Right lung (tissue), 5 donors: ENCODE measurements around the gene EMCN. TPM values are rescaled to one million over a fixed set of nuclear protein-coding genes. Genes with fewer than 3 reads are reported as not detected.

ENCODE experiments used
- DNase-seq, 2 donors: peaks; one replicate each; pipeline ENCODE4 v3.0.0-alpha.2; 2013
- polyA plus RNA-seq, 5 donors: library from polyadenylated mRNA; unstranded; fragments of 120-200 nt; gene quantifications; one replicate each; pipeline versions ENCODE4 v1.2.1 to v1.2.3, GENCODE V29; 2013; ENCODE audit warnings: inconsistent platforms in 1 of 5, low replicate concordance in 1 of 5; ENCODE audit not compliant: insufficient read length in 5 of 5, insufficient read depth in 1 of 5

EMCN gene
- polyA plus RNA-seq, 5 donors: 35.4 to 43.2 (median 38.3) TPM

DNA sequence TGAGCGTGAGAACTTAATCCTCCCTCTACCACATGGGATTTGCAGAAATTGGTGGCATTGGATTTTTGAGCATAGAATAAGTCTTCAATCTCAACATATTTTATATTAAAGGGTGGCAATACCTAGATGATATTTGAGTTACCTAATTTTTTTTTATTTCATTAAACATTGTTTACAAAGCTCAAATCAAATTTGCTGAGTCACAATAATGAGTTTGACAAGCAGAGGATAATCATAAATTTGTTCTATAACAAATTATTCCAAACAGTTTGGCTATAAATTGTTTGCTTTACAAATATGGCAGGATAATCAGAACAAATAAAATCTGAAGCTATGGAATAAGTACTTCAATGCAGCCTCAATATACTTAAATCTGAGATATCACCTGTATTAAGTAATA is 22.7 kb downstream of the EMCN start:
- no peak for DNase-seq

DNA sequence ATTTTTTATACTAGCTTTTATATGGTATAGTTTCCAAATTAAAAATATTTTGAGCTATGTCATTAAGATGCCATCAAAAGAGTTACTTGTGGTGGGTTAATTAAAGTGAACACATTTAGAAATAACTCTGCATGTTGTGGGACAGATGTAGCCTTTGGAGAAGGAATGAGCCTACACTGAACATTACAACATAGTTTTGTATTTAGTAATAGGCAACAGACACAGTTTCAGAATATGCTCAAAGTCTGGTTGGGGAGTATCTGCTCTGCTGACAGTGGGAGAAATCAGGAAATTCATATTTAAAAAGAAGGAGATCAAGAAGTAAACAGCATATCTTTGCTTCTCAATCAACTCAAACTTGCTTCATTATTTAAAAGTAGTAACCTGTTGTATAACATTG is 23.7 kb downstream of the EMCN start:
- DNase-seq: no peak

DNA sequence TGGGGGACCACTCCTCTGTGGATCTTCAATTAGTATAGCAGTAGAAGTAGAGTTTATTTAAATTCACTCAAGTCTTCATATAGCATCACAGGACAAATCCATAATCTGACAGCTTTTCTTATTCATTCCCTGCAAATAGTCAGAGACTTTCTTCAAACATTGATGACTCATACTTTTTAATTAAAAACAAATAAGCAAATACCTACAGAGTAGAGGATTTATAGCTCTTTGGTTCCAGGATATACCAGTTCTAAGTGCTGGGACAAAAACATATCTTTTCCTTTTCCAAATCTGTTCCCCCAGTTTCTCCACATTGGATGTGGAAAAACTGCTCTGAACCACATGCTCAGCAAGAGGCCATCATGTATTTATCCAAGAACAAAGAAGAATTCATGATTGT is 24.1 kb downstream of the EMCN start:
- DNase-seq: no peak

DNA sequence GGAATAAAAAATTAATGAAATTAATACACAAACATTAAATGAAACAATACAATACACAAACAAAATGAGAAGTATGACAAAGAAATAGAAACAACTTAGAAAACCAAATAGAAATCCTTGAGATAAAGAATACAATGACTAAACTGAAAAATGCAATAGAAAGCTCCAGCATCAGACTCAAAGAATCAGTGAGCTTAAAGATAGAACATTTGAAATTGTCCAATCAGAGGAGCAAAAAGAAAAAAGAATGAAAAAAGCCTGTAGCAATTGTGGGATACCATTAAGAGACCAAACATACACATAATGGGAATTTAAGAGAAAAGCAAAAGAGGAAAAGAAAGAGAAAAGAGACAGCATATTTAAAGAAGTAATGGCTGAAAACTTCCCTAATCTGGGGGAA is 25.7 kb downstream of the EMCN start:
- DNase-seq: no peak

DNA sequence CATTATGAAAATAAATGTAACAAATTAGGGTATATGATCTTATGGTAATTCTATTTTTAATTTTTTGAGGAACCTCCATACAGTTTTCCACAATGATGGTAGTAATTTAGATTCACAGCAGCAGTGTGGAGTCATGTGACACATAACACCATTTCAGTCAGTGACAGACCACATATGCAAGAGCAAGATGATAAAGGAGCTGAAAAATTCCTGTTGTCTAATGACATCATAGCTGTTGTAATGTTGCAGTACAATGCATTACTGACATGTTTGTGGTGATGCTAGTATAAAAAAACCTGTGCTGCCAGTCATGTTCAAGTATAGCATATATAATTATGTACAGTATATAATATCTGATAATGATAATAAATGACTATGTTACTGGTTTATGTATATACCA is 28.5 kb downstream of the EMCN start:
- no peak for DNase-seq

DNA sequence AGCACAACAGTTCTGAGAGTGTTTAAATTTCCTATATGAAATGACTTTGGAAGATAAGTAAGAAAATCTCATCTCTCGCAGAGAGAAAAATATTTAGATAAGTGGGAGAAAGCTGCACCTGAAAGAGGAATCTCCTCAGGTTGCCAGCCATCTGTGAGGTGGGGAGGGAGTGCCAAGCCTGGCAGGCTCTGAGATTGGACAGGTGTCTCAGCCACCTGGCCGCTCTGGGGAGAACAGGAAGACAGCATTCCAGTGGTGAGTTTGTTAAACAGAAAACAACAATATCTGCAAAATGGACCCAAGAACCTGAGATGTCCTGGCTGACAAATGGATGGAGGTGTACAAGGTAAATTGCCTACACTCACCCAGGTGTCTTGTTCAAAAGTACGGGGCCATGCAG is 31.3 kb downstream of the EMCN start:
- no peak for DNase-seq

DNA sequence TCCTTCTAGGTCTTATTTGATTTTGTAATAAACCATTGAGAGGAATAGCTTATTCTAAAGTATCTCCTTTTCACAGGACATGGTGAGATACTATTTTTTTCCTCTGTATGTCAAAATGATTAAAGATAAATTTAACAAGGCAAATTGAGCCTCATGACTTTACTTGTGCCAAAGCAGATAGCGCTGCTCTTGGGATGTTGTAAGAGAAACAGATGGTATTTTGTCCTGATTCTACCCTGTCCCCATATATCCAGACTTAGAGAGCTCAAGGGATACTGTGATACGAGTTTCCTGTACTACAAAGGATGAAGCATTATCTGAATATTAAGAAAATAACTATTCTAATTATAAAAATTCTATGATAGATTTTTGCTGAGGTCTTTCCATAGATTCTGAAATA is 34.0 kb downstream of the EMCN start:
- no peak for DNase-seq

DNA sequence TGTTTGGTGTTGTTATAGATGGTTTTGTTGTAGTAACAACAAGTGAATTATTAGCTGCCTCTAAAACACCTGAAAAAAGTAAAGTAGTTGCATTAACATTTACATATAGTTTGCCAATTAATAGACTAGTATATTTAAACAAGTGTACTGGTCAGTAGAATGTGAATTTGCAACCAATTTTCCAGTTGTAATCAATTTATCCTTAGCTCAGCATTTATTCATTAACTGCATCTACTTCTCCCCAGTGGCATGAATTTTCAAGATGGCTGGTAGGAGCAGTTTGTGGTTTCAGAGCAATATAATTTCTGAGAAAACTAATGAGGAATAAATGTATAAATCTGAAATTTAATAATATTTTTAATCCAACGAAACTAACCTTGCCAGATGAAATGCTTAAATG is 37.9 kb downstream of the EMCN start:
- DNase-seq: no peak

DNA sequence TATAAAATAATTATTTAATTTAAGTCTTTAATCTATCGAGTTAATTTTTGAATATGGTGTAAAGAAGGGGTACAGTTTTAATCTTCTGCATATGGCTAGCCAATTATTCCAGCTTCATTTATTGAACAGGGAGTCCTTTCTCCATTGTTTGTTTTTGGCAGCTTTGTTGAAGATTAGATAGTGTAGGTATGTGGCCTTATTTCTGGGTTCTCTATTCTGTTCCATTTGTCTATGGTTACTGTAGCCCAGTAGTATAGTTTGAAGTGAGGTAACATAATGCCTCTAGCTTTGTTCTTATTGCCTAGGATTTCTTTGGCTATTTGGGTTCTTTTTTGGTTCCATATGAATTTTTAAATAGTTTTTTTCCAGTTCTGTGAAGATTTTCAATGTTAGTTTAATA is 48.3 kb downstream of the EMCN start:
- no peak for DNase-seq

DNA sequence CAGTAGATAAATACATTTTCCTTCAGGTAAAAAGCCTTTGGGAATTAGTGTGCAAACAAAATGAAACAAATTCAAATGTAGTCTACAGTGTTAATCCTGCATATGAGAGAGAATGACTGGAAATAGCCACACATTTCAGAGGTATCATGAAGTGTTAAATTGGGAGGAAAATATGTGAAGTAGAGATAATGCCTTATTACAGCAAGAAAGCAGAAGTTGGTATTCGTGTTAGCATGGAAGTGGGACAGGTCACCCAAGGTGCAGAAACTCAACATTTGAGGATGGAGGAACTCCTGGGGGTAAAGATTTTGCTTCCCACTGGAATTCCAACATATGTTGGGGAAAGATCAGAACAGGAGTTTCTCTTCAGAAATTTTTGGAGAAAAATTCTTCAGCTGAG is 51.3 kb downstream of the EMCN start:
- DNase-seq: no peak

DNA sequence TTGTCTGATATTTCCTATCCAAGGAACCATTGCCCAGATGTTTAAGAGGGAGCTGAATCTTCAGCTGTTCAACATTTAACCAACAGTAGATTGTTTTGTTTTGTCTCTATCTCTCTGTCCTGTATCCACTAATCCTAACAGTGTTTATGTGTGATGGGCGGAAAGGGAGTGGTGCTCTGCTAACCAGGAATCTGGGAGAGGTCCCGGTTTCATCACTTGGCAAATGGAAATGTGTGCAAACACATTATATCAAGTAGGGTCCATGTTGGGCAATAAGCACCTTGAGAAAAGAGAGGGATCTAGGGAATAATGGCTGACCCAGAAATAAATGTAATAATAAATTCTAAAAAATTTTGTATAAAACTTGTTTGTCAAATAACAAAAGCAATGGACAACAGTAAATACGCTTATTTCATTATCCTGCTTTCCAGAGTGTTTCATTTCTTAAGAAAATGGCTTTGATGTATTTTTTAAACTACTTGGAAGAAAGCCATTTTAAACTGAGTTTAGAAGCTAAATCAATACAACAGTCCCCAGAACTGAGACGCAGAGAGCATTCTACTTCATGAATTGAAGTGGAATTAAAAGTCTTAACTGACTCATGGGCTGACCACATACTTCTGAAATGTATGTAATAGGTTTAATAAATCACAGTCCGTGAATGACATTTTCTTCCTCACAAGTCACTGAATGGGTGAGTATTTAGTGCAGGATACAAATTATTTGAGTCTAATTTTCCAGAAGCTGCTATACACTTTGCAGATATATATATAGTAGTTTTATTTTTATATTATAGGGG is 55.8 kb downstream of the EMCN start:
- no peak for DNase-seq

DNA sequence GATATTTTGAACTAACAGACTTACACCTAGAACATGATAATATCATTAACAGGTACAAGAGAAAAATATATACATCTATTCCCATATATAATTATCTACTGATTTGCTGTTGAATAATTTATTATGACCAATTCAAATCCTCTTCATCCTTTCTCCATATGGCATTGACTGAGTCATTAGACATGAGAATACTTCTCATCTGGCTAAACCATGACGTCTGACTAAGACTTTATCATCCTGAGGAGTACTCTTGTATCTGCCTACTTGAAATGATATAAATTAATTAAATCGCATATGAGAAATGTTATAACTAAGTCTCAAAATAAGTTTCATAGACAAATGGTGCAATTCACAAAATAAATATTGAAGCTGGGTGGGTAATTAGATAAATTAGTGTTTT is 67.4 kb downstream of the EMCN start:
- no peak for DNase-seq

DNA sequence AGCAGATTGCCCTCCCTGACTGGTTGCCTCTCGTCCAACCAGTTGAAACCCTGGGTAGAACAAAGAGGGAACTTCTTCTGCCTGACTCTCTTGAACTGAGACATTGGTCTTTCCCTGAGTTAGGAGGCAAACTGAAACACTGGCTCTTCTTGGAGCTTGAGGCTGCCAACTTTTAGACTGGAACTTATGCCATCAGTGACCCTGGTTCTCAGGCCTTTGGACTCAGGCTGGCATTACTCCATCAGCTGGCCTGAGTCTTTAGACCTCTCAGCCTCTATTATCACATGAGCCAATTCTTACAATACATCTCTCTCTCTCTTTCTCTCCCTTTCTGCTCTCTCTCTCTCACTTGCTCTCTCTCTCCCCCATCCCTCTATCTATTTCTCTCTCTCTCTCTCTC is 86.4 kb downstream of the EMCN start:
- DNase-seq: no peak

DNA sequence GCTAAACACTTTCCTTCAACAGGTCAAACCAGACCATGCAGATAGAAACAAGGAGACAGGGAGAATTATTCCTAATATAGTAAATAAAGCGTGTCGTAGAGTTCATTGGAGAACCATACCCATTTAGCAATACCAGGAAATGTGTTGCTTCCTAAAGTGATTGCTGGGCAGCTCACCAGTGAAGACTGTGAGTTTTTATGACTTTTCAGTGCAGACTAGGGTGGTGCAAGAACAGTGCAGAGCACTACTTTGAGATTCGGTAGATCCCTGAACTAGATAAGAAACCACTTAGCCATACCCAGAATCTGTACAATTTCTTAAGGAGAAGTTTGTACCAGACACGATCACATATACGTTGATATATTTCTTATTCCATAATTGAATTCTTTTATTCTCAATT is 87.4 kb downstream of the EMCN start:
- no peak for DNase-seq

DNA sequence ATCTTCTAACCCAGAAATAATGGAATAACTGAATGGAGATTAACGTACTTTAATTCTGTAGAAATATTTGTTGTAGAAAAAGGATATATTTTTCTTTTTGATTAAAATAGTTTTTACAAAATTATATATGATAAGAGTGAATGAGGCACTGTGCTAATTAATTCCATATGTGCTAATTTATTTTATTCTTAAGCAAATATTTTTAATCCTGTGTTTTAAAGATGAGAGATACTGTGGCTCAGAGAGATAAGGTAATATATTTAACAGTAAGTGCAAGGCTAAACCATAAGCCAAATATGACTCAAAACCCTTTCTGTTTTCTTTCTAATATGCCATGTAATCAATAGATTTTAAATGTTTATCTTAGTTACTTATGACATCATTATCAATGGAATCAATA is 88.2 kb downstream of the EMCN start:
- no peak for DNase-seq

DNA sequence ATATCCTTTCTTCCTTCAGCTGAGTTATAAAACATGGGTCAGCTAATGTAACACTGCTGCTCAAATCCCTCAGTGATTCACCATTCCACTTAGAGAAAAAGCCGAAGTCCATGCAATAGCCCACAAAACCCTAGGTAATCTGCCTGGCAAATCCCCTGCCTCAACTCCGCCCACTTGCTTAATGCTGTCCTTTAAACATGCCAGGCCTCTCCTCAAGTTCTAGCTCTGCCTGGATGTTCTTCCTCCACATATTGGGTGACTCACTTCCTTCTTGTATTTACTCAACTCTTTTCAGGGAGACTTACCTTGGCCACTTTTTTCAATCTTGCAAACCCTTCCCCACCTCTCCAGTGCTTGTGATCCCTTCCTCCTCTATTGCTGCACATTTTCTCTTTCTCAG is 89.8 kb downstream of the EMCN start:
- DNase-seq: no peak

DNA sequence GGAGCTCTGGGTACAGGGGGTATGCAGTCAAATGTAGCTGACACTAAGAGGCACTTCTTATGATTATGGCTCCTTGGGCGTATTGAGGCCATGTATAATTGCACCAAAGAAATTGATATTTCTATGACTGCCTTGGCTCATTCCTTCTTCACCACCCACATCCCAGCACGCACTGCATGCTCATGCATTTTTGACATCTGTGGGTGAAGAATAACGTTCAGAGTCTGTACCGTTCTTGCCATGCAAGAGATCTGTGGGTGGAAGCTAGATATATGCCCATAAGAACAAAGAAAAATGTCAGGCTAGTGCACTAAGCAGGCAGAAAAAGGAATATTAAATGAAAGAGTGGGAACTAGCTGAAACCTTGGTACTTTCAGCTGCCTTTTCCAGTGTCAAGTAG is 93.4 kb downstream of the EMCN start:
- no peak for DNase-seq

DNA sequence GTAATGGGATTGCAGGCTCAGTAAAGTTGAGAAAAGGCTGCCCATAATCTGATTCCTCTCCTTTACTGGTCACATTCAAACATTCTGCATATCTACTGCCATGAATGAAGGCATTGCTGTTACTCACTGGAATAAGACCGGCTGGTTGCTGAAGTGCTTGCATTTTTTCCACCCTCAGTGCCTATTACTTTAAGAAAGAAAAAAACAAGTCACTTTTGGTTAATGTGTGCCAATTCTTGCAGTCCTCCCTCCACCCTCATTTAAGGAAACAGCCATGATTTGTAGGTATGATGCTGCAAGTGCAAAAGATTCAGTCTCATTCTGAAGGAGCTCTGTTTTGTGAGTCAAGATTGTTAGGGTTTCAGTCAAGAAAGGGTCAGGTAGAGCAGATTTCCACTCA is 94.9 kb downstream of the EMCN start:
- no peak for DNase-seq

DNA sequence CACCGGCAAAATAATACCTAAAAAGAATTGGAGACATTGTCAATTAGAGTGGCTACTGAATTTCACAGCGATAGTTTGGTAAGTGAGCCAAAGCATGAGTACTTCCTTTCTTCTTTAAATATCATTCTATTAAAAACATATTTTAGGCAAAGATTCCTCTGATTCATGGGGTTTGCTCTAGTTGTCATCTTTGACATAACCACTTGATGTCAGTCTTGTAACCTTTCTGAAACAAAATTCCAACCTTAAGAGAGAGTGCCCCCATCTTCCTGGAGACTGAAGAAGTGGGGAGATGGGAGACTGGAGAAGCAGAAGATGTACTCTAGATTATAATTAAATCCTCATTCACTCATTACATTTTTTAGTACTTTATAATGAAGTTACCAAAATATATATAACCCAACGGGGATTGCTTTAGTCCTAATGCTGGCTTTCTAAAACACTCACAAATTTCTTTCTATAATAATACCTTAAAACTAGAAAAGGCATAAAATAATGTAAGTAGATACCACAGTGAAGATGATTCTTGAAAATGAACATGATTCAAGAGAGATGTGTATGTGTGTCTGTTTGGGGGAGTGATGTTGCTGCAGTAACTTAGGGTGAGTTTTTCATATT is 96.4 kb downstream of the EMCN start:
- no peak for DNase-seq

DNA sequence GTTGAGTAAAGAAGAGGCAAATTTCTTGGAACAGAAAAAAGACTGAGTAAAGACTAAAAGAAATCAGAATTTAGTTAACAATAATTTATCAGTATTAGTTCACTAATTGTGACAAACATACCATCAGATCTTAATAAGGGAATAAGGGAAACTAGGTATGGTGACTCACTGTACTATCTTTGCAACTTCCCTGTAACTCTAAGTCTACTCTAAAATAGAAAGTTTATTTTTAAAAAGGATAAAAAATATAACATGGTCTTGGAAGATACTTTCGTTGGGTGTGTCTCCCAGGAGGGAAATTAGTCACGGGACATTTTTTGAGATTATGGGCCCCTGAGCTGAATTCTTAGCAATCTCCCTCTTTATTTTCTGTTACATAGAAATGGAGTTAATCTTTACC is 97.3 kb downstream of the EMCN start:
- no peak for DNase-seq

DNA sequence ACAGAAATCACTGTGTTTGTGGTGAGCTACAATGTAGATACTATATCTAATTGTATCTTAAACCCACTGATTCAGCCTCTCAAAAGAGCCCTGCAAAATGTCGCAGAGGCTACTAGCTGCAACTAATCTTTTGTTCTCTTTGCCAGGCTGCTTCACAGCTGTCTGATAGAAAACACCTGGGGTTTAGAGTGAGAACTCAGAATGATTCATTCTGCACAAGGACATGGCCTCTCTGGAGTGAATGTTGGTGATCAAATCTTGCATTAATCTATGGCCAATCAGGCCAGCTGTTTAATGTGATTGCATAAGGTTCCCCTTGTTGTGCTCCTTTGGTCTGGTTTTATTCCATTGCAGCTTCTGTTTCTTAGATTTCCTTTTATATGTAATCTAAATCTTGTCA is 100.3 kb downstream of the EMCN start:
- DNase-seq: no peak

DNA sequence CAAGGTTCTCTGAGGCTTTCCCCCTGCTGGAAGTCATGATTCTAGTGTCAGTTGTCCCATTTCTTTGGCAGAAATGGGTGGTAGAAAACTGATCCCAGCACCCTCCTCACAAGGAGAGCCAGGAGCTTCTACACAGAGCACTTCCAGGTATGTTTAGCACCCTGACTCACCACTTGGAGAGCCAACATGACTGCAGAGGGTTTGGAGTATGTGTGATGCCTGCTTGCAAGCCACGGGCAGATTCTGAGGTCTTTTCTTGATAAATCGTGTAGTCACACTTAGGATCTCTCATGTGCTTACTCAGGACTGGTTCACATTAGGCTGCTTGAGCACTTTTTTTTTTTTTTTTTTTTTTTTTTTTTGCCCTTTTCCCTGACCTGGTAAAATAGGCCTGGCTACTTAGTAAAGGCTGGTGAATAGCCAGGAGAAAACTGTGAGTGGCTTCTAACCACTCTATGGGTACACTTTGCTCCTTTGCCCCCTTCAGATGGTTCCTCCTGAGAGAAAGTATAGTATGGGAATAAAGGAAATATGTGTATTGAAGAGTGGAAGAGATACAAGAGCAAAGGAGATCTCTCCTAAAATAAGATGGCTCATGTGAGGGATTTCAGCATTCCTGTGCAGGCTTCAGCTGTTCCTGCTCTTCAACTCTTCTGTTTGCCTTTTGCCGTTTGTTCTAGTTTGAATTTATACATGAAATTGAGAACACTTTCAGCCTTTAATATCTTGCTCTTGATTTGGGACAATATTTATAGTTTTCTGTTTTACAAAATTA is 103.6 kb downstream of the EMCN start:
- no peak for DNase-seq

DNA sequence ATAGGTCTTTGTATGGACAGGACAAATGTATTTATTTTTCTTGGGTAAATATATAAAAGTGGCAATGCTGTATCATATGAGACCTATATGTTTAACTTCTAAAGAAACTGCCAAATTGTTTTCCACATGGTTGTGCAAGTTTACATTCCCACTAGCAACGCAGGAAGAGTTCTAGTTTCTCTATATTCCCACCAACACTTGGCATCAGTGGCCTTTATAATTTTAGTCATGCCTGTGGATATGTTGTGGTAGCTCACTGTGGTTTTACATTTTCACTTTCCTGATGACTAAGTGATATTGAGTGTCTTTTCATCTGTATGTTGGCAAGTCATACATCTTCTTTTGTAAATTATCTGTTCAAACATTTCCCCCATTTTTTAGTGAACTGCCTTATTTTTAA is 126.0 kb downstream of the EMCN start:
- no peak for DNase-seq
